ENCODE results near the gene PHF24. TPM values are rescaled to one million over a fixed set of nuclear protein-coding genes. Genes with fewer than 3 reads are reported as not detected.

PHF24 gene
- total RNA-seq, 1 experiment from 2014 or later, result 0.47 TPM

DNA sequence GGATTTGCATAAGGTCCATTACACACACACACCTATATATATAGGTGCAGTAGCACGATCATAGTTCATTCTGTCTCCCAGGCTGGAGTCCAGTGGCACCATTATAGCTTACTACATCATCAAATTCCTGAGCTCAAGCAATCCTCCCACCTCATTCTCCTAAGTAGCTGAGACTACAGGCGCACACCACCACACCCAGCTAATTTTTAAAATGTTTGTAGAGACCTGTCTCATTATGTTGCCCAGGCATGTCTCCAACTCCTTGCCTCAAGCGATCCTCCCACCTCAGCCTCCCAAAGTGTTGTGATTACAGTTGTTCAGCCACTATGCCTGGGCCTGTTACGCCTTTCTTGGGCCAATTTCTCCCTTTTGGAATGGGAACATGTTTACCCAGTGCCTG, 71.2 kb downstream of the PHF24 start:
- ATAC-seq, result no peak

More for the DNA sequence above, 71.2 kb downstream of the PHF24 start:
- no peak for DNase-seq (ENCODE audit: low read depth, low spot score)
- POLR2A ChIA-PET, result no interaction called here
- Histone ChIP-seq H3K27me3 (ENCODE audit: insufficient read depth, low read length) (no peaks in the 10 kb centered on the region), H3K4me3 (replicated peaks in 1 of 2; ENCODE audit: low read depth in 1 of 2, low read length in 2 of 2) (no peak overlapping the region), H3K4me2 (ENCODE audit: low read length) (no peak overlapping the region), H3K9me3 (ENCODE audit: control insufficient read depth in 1 of 2, insufficient read depth in 1 of 2, low read depth in 1 of 2, low read length in 2 of 2) (no peaks in the 10 kb centered on the region), H3K9ac (ENCODE audit: low read length) (no peak overlapping the region), H4K20me1 (ENCODE audit: insufficient read depth) (no peaks in the 10 kb centered on the region), H3K36me3 (ENCODE audit: control insufficient read depth in 1 of 2, insufficient read depth in 2 of 2, low read length in 2 of 2) (no peaks in the 10 kb centered on the region), H3K79me2 (ENCODE audit: insufficient read depth, low read length) (no peaks in the 10 kb centered on the region), H3K9me2 (ENCODE audit: insufficient read depth) (no peaks in the 10 kb centered on the region), H3K27ac (ENCODE audit: low read depth, low read length) (no peak overlapping the region), H3K4me1 (ENCODE audit: control insufficient read depth in 1 of 2, insufficient read depth in 2 of 2, low read length in 2 of 2) (peaks cover 4 to 23% of the 10 kb centered on the region in 2 experiments; a peak in 2 of 4 replicates), H2AFZ (ENCODE audit: low read depth, low read length, poor library complexity, severe bottlenecking) (no peak overlapping the region)
- BruUV-seq (replicated peaks), result no TSS peak
- RAD21 ChIA-PET (ENCODE audit: low non-redundant PET in 1 of 2, low total read pairs in 2 of 2, uncharacterized antibody in 2 of 2, unreplicated experiment in 2 of 2), result no interaction called here
- intact Hi-C loops (cut with micrococcal nuclease), result no loop called here
- TF ChIP-seq SIN3A (IDR thresholded peaks at IDR 0.05; ENCODE audit: low read depth) (no peak), EGR1 (IDR thresholded peaks at IDR 0.05; ENCODE audit: low read depth) (no peak), EZH2 (IDR thresholded peaks at IDR 0.05) (no peak), YY1 (IDR thresholded peaks at IDR 0.05; ENCODE audit: extremely low read depth, insufficient replicate concordance, low read depth, low read length) (no peak), EZH2phosphoT487 (IDR thresholded peaks at IDR 0.05; ENCODE audit: borderline replicate concordance) (no peak), ZNF274 (IDR thresholded peaks at IDR 0.05; ENCODE audit: low read depth, low read length) (no peak), SRF (IDR thresholded peaks at IDR 0.05; ENCODE audit: low read depth) (no peak), ZFX (IDR thresholded peaks at IDR 0.05) (no peak), CBX3 (IDR thresholded peaks at IDR 0.05; ENCODE audit: low read depth) (no peak), FOSL1 (IDR thresholded peaks at IDR 0.05; ENCODE audit: low read depth) (no peak), RAD21 (IDR thresholded peaks at IDR 0.05; ENCODE audit: low read depth) (no peak), TCF7L2 (IDR thresholded peaks at IDR 0.05; ENCODE audit: borderline replicate concordance, extremely low read depth, insufficient read depth, insufficient read length) (no peak)
- TF ChIP-seq, protein P1, sequence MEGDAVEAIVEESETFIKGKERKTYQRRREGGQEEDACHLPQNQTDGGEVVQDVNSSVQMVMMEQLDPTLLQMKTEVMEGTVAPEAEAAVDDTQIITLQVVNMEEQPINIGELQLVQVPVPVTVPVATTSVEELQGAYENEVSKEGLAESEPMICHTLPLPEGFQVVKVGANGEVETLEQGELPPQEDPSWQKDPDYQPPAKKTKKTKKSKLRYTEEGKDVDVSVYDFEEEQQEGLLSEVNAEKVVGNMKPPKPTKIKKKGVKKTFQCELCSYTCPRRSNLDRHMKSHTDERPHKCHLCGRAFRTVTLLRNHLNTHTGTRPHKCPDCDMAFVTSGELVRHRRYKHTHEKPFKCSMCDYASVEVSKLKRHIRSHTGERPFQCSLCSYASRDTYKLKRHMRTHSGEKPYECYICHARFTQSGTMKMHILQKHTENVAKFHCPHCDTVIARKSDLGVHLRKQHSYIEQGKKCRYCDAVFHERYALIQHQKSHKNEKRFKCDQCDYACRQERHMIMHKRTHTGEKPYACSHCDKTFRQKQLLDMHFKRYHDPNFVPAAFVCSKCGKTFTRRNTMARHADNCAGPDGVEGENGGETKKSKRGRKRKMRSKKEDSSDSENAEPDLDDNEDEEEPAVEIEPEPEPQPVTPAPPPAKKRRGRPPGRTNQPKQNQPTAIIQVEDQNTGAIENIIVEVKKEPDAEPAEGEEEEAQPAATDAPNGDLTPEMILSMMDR (IDR thresholded peaks at IDR 0.05 in 2 of 3, conservative IDR thresholded peaks at IDR 0.05 in 1 of 3; ENCODE audit: borderline replicate concordance in 1 of 3, insufficient read depth in 1 of 3, low read depth in 2 of 3, low read length in 2 of 3), result no peak
- TF ChIP-seq, protein P2, sequence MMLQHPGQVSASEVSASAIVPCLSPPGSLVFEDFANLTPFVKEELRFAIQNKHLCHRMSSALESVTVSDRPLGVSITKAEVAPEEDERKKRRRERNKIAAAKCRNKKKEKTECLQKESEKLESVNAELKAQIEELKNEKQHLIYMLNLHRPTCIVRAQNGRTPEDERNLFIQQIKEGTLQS (IDR thresholded peaks at IDR 0.05), result no peak
- TF ChIP-seq, protein P3, sequence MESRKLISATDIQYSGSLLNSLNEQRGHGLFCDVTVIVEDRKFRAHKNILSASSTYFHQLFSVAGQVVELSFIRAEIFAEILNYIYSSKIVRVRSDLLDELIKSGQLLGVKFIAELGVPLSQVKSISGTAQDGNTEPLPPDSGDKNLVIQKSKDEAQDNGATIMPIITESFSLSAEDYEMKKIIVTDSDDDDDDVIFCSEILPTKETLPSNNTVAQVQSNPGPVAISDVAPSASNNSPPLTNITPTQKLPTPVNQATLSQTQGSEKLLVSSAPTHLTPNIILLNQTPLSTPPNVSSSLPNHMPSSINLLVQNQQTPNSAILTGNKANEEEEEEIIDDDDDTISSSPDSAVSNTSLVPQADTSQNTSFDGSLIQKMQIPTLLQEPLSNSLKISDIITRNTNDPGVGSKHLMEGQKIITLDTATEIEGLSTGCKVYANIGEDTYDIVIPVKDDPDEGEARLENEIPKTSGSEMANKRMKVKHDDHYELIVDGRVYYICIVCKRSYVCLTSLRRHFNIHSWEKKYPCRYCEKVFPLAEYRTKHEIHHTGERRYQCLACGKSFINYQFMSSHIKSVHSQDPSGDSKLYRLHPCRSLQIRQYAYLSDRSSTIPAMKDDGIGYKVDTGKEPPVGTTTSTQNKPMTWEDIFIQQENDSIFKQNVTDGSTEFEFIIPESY (IDR thresholded peaks at IDR 0.05; ENCODE audit: extremely low read depth, insufficient replicate concordance, low read length), result no peak
- TF ChIP-seq, protein P4, sequence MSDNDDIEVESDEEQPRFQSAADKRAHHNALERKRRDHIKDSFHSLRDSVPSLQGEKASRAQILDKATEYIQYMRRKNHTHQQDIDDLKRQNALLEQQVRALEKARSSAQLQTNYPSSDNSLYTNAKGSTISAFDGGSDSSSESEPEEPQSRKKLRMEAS (IDR thresholded peaks at IDR 0.05), result no peak
- TF ChIP-seq, protein P5, sequence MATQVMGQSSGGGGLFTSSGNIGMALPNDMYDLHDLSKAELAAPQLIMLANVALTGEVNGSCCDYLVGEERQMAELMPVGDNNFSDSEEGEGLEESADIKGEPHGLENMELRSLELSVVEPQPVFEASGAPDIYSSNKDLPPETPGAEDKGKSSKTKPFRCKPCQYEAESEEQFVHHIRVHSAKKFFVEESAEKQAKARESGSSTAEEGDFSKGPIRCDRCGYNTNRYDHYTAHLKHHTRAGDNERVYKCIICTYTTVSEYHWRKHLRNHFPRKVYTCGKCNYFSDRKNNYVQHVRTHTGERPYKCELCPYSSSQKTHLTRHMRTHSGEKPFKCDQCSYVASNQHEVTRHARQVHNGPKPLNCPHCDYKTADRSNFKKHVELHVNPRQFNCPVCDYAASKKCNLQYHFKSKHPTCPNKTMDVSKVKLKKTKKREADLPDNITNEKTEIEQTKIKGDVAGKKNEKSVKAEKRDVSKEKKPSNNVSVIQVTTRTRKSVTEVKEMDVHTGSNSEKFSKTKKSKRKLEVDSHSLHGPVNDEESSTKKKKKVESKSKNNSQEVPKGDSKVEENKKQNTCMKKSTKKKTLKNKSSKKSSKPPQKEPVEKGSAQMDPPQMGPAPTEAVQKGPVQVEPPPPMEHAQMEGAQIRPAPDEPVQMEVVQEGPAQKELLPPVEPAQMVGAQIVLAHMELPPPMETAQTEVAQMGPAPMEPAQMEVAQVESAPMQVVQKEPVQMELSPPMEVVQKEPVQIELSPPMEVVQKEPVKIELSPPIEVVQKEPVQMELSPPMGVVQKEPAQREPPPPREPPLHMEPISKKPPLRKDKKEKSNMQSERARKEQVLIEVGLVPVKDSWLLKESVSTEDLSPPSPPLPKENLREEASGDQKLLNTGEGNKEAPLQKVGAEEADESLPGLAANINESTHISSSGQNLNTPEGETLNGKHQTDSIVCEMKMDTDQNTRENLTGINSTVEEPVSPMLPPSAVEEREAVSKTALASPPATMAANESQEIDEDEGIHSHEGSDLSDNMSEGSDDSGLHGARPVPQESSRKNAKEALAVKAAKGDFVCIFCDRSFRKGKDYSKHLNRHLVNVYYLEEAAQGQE (IDR thresholded peaks at IDR 0.05; ENCODE audit: low read depth), result no peak
- CTCF ChIA-PET, result interaction anchor here (1.2 kb wide), 1 partner anchor 130 kb away, joined by 3 read pairs; no protein-coding TSS in a partner anchor
